WI38 (cell line): ENCODE results near the gene FLYWCH1.

Source experiments
- H3K4me3 ChIP-seq: 2 replicates; pipeline ENCODE4 v1.5.1; 2011; ENCODE audit warnings: low read depth, mild to moderate bottlenecking, control low read depth, low read length
- CTCF ChIP-seq: IDR thresholded peaks from 2 replicates; pipeline ENCODE4 v1.5.1; 2012; ENCODE audit warnings: low read depth, mild to moderate bottlenecking, control low read depth, low read length

FLYWCH1 gene

GRCh38 chr16:2985893-2986355, 74.2 kb downstream of the FLYWCH1 start:
- TF ChIP-seq CTCF, result no peak
- no peak overlapping the region for H3K4me3 ChIP-seq

- no peak for TF ChIP-seq CTCF
- no peak overlapping the region for H3K4me3 ChIP-seq
Observed at GRCh38 chr16:2986623-2987188, 75.0 kb downstream of the FLYWCH1 start.

GRCh38 chr16:2987286-2987685, 75.6 kb downstream of the FLYWCH1 start:
- no peak for TF ChIP-seq CTCF

GRCh38 chr16:2987833-2988232, 76.1 kb downstream of the FLYWCH1 start:
- no peak overlapping the region for H3K4me3 ChIP-seq
- no peak for TF ChIP-seq CTCF

More at GRCh38 chr16:2987286-2987685, 75.6 kb downstream of the FLYWCH1 start:
- no peak overlapping the region for H3K4me3 ChIP-seq

GRCh38 chr16:2988590-2989099, 76.9 kb downstream of the FLYWCH1 start:
- no peak for TF ChIP-seq CTCF
- H3K4me3 ChIP-seq, result no peak overlapping the region

- H3K4me3 ChIP-seq, result no peak overlapping the region
- TF ChIP-seq CTCF, result no peak
Observed at GRCh38 chr16:2990891-2991290, 79.2 kb downstream of the FLYWCH1 start.

- no peak for TF ChIP-seq CTCF
- no peak overlapping the region for H3K4me3 ChIP-seq
Observed at GRCh38 chr16:2991566-2992261, 80.0 kb downstream of the FLYWCH1 start.
